K562 (cell line): ENCODE data around the gene CMTM4. TPM values are rescaled to one million over a fixed set of nuclear protein-coding genes. Genes with fewer than 3 reads are reported as not detected.

Source experiments
- CTBP1 ChIP-seq: fragments of 450-650 bp; IDR thresholded peaks from 2 replicates; pipeline ENCODE4 v1.6.1; 2016; ENCODE audit warnings: borderline replicate concordance
- CTCF ChIP-seq, 3 experiments: IDR thresholded peaks in 2 of 3; conservative IDR thresholded peaks in 1 of 3; 2 replicates each; pipeline ENCODE4 v1.5.1; 2011 to 2012; ENCODE audit warnings: low read length in 3 of 3, mild to moderate bottlenecking in 3 of 3, control low read depth in 2 of 3, improper control_type of control experiment in 1 of 3, inconsistent platforms in 1 of 3, low read depth in 1 of 3, mixed read lengths in 1 of 3, moderate library complexity in 1 of 3; ENCODE audit not compliant: insufficient read depth in 2 of 3
- CTCFL ChIP-seq: IDR thresholded peaks from 2 replicates; pipeline ENCODE4 v1.6.1; 2011; ENCODE audit warnings: borderline replicate concordance, low read depth, mild to moderate bottlenecking, moderate library complexity, low read length; ENCODE audit not compliant: insufficient read depth, poor library complexity, severe bottlenecking
- EHMT2 ChIP-seq: fragments of 450-650 bp; IDR thresholded peaks from 2 replicates; pipeline ENCODE4 v1.6.1; 2018; ENCODE audit warnings: antibody characterized with exemption
- ELF1 ChIP-seq: fragments of 200-800 bp; sonication (Bioruptor generic); IDR thresholded peaks from 2 replicates; pipeline ENCODE4 v1.6.1; 2016; ENCODE audit warnings: missing genetic modification characterization, missing compliant biosample characterization
- EZH2 ChIP-seq: IDR thresholded peaks from 2 replicates; pipeline ENCODE4 v1.6.1; 2012; ENCODE audit warnings: low read depth, mild to moderate bottlenecking, inconsistent platforms, low read length, borderline replicate concordance
- FOXA3 ChIP-seq, 2 experiments: fragments of 450-650 bp in 1 of 2; sonication (generic) in 1 of 2; formaldehyde crosslinking; IDR thresholded peaks in 1 of 2; conservative IDR thresholded peaks in 1 of 2; 2 replicates each; pipeline versions ENCODE4 v1.4.0 to v1.8.0; 2020 to 2022; ENCODE audit warnings: mild to moderate bottlenecking in 2 of 2, missing genetic modification reagents in 1 of 2
- IRF1 ChIP-seq: sonication (generic); formaldehyde crosslinking; IDR thresholded peaks from 2 replicates; pipeline ENCODE4 v1.8.0; 2022; ENCODE audit warnings: missing genetic modification reagents, mild to moderate bottlenecking, borderline replicate concordance
- L3MBTL2 ChIP-seq: fragments of 450-650 bp; IDR thresholded peaks from 2 replicates; pipeline ENCODE4 v1.6.1; 2016; ENCODE audit warnings: mild to moderate bottlenecking, moderate library complexity
- RAD21 ChIP-seq, 2 experiments: fragments of 250-450 bp in 1 of 2; fragments of 450-650 bp in 1 of 2; sonication (Bioruptor Pico) in 1 of 2; formaldehyde crosslinking in 1 of 2; IDR thresholded peaks in 1 of 2; conservative IDR thresholded peaks in 1 of 2; 2 replicates each; pipeline versions ENCODE4 v1.4.0 to v1.8.0; 2020 to 2022; ENCODE audit warnings: mild to moderate bottlenecking in 2 of 2, moderate library complexity in 1 of 2
- RFX1 ChIP-seq: fragments of 450-650 bp; IDR thresholded peaks from 2 replicates; pipeline ENCODE4 v1.6.1; 2016; ENCODE audit warnings: mild to moderate bottlenecking, moderate library complexity
- SMARCC2 ChIP-seq: fragments of 450-650 bp; IDR thresholded peaks from 2 replicates; pipeline ENCODE4 v1.6.1; 2017; ENCODE audit warnings: antibody characterized with exemption, moderate library complexity, mild to moderate bottlenecking, low read depth
- SMARCE1 ChIP-seq: fragments of 450-650 bp; IDR thresholded peaks from 2 replicates; pipeline ENCODE4 v1.7.1; 2016; ENCODE audit warnings: mild to moderate bottlenecking
- SMC3 ChIP-seq: conservative IDR thresholded peaks from 2 replicates; pipeline ENCODE4 v1.6.1; 2011; ENCODE audit warnings: low read depth, low read length, improper control_type of control experiment; ENCODE audit not compliant: insufficient read depth
- SRSF1 ChIP-seq: fragments of 200-400 bp; formaldehyde crosslinking; IDR thresholded peaks from 2 replicates; pipeline ENCODE4 v1.6.1; 2017; ENCODE audit warnings: mild to moderate bottlenecking, low read depth, low read length, moderate library complexity
- TCFL5 ChIP-seq: fragments of 250-450 bp; sonication (Bioruptor Pico); conservative IDR thresholded peaks from 2 replicates; pipeline ENCODE4 v1.6.1; 2021; ENCODE audit warnings: mild to moderate bottlenecking, moderate library complexity, matching md5 sums
- TSHZ1 ChIP-seq: fragments of 250-450 bp; sonication (Bioruptor Pico); IDR thresholded peaks from 2 replicates; pipeline ENCODE4 v1.4.0; 2020; ENCODE audit warnings: mild to moderate bottlenecking, moderate library complexity
- ZEB2 ChIP-seq: fragments of 450-650 bp; IDR thresholded peaks from 2 replicates; pipeline ENCODE4 v1.6.1; 2016
- ZNF444 ChIP-seq: fragments of 250-450 bp; sonication (Bioruptor Pico); IDR thresholded peaks from 2 replicates; pipeline ENCODE4 v1.4.0; 2020; ENCODE audit warnings: mild to moderate bottlenecking, moderate library complexity
- polyA plus RNA-seq, 8 experiments: library from polyadenylated mRNA; depleted of rRNA in 4 of 8; stranded (reverse) in 5 of 8; unstranded in 3 of 8; fragments of >200 nt; fragmentation: Nextera tagmentation in 2 of 8; fragmentation: Illumina TruSeq in 1 of 8; extraction: Ambion mirVana in 2 of 8; extraction: Trizol in 1 of 8; gene quantifications; 2 replicates each; pipeline versions ENCODE4 v1.2.1 to v1.2.3, GENCODE V29; 2011 to 2014; ENCODE audit warnings: inconsistent platforms in 1 of 8, missing spikeins in 1 of 8
- total RNA-seq, 7 experiments: library from RNA; depleted of rRNA in 6 of 7; stranded (reverse); fragments of >200 nt in 6 of 7; fragmentation: Illumina TruSeq in 2 of 7; extraction: Trizol in 2 of 7; gene quantifications; 2 replicates each; pipeline versions ENCODE4 v1.2.1 to v1.2.3, GENCODE V29; 2011 to 2021; ENCODE audit warnings: low replicate concordance in 1 of 7

Gene CMTM4
- total and polyA plus RNA-seq, 9 of the 15 experiments (the other 6 are each of a cell fraction or from before 2014, with no cell fraction given) = 2.0 to 21.3 (median 12.5) TPM

GRCh38 chr16:66650707-66651473 lies 45.7 kb downstream of the CMTM4 start (continued):
- TF ChIP-seq CTCF (IDR thresholded peaks at IDR 0.05 in 2 of 3, conservative IDR thresholded peaks at IDR 0.05 in 1 of 3; ENCODE audit: insufficient read depth in 2 of 3, low read depth in 1 of 3, low read length in 3 of 3) (peak; percentile 92 to 97 (median 95)), SMC3 (peak; percentile 55; the same call in 1 of the 2 replicates), SMARCE1 (peak; percentile 62; the same call in 1 of the 2 replicates), TCFL5 (CRISPR knock-in tag) (no peak), CTCFL (peak; percentile 48), EHMT2 (peak; percentile 8; the same call in 1 of the 2 replicates), ZEB2 (no peak), IRF1 (CRISPR knock-in tag) (no peak), SMARCC2 (peak; percentile 62; the same call in 1 of the 2 replicates), TSHZ1 (CRISPR knock-in tag) (no peak), FOXA3 (CRISPR knock-in tag; conservative IDR thresholded peaks at IDR 0.05 in 1 of 2, IDR thresholded peaks at IDR 0.05 in 1 of 2) (no peak), EZH2 (no peak), SRSF1 (no peak), RFX1 (peak; percentile 82), ZNF444 (CRISPR knock-in tag) (no peak), CTBP1 (peak; percentile 62), RAD21 (CRISPR knock-in tag; conservative IDR thresholded peaks at IDR 0.05 in 1 of 2, IDR thresholded peaks at IDR 0.05 in 1 of 2) (peak; percentile 31 to 54; a peak in 3 of 4 replicates), L3MBTL2 (0 out of 2 replicates have a peak, but pooled peaks have one; percentile 16), ELF1 (no peak; the same call in 1 of the 2 replicates)
